Neutrophil (primary cell): ENCODE data around the gene DOK4.
A peak's percentile ranks its signal among the peaks of the same experiment; 100 is the strongest.

Experiments used
- H3K27ac ChIP-seq: fragments of 200-600 bp; sonication (generic); 2 replicates; pipeline ENCODE4 v1.5.1; 2016; ENCODE audit warnings: mild to moderate bottlenecking, moderate library complexity
- H3K27me3 ChIP-seq: fragments of 200-600 bp; sonication (generic); 2 replicates; pipeline ENCODE4 v1.6.0; 2016; ENCODE audit warnings: mild to moderate bottlenecking
- H3K36me3 ChIP-seq: fragments of 200-600 bp; sonication (generic); 2 replicates; pipeline ENCODE4 v1.5.1; 2017
- H3K4me1 ChIP-seq, 2 experiments: fragments of 200-600 bp in 1 of 2; sonication (generic) in 1 of 2; 1 replicate in 1 of 2; 2 replicates in 1 of 2; pipeline versions ENCODE4 v1.5.1 to v1.6.1; 2013 to 2016; ENCODE audit warnings: low read depth in 1 of 2, low read length in 1 of 2, mild to moderate bottlenecking in 1 of 2, moderate library complexity in 1 of 2; ENCODE audit not compliant: control insufficient read depth in 1 of 2, insufficient read depth in 1 of 2
- H3K4me3 ChIP-seq, 2 experiments: fragments of 200-600 bp in 1 of 2; sonication (generic) in 1 of 2; 1 replicate in 1 of 2; 2 replicates in 1 of 2; pipeline ENCODE4 v1.5.1; 2013 to 2016; ENCODE audit warnings: low read depth in 1 of 2, low read length in 1 of 2, mild to moderate bottlenecking in 1 of 2, moderate library complexity in 1 of 2
- H3K9me3 ChIP-seq: fragments of 200-600 bp; sonication (generic); 2 replicates; pipeline ENCODE4 v1.5.1; 2016
- TF ChIP-seq, protein P1 (sequence below): fragments of 200-600 bp; sonication (generic); IDR thresholded peaks from 2 replicates; pipeline ENCODE4 v1.5.1; 2016; ENCODE audit warnings: antibody characterized with exemption

The DOK4 gene

DNA sequence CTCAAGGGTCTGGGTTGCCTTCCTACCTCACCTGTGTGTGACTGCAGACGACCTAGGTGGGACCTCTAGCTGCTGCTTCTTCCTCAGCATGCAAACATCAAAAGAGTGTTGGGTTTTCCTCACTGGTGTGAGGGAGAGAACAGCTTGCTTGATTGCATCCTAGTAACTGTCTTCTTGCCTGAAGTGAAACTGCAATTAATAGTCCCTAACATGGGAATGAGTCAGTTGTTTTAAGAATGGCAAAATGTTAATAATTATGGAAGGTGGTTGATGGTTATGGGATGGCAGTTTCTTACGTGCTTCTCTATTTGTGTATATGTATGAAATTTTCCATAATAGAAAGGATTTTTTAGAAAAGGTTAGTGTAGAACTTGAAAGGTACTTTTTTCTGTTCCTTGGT lies 17.9 kb downstream of the DOK4 start:
- Histone ChIP-seq H3K9me3 (no peaks in the 10 kb centered on the region), H3K27ac (no peak overlapping the region), H3K27me3 (no peaks in the 10 kb centered on the region), H3K4me3 (no peak overlapping the region), H3K36me3 (peaks cover 79% of the 10 kb centered on the region), H3K4me1 (peaks cover 48 to 51% of the 10 kb centered on the region in 2 experiments)
- TF ChIP-seq, protein P1, sequence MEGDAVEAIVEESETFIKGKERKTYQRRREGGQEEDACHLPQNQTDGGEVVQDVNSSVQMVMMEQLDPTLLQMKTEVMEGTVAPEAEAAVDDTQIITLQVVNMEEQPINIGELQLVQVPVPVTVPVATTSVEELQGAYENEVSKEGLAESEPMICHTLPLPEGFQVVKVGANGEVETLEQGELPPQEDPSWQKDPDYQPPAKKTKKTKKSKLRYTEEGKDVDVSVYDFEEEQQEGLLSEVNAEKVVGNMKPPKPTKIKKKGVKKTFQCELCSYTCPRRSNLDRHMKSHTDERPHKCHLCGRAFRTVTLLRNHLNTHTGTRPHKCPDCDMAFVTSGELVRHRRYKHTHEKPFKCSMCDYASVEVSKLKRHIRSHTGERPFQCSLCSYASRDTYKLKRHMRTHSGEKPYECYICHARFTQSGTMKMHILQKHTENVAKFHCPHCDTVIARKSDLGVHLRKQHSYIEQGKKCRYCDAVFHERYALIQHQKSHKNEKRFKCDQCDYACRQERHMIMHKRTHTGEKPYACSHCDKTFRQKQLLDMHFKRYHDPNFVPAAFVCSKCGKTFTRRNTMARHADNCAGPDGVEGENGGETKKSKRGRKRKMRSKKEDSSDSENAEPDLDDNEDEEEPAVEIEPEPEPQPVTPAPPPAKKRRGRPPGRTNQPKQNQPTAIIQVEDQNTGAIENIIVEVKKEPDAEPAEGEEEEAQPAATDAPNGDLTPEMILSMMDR, result no peak

- H3K9me3 ChIP-seq, result no peaks in the 10 kb centered on the region
- H3K4me3 ChIP-seq, result no peak overlapping the region
- no peaks in the 10 kb centered on the region for H3K27me3 ChIP-seq
- TF ChIP-seq, protein P1, result no peak
- H3K36me3 ChIP-seq, result peaks cover 71% of the 10 kb centered on the region
- H3K4me1 ChIP-seq, result peaks cover 19 to 21% of the 10 kb centered on the region in 2 experiments
- no peak overlapping the region for H3K27ac ChIP-seq
These were observed 21.8 kb downstream of the DOK4 start for GRCh38 chr16:57464523-57464922.

DNA sequence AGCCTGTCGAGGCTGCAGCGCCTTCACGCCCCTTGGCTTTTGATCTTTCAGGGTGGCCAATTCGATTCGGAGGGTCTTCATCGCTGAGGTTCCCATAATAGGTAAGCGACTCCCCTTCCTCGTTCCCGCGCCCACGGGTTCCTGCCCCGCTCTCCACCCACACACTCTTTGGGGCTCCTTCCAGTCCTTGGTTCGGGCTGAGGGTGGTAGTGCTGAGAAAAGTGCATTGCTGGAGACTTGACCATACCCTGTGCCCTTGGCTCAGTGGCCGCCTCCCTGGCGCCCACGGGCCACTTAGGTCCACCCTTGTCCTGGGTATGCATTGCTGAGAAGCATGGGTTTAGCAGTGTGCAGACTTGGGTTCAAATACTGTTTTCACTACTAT lies 23.3 kb downstream of the DOK4 start:
- H3K4me1 ChIP-seq, result peaks cover 15 to 19% of the 10 kb centered on the region in 2 experiments
- peak overlapping the region; percentile 81 to 82 for H3K4me3 ChIP-seq
- no peaks in the 10 kb centered on the region for H3K9me3 ChIP-seq
- no peaks in the 10 kb centered on the region for H3K27me3 ChIP-seq
- peak overlapping the region; percentile 76 for H3K27ac ChIP-seq
- peaks cover 71% of the 10 kb centered on the region for H3K36me3 ChIP-seq
- TF ChIP-seq, protein P1, result no peak

- Histone ChIP-seq H3K36me3 (peaks cover 71% of the 10 kb centered on the region), H3K4me1 (peaks cover 15 to 19% of the 10 kb centered on the region in 2 experiments), H3K27ac (peak within 1 kb of the TSS; percentile 76), H3K4me3 (peak within 1 kb of the TSS; percentile 81 to 82), H3K9me3 (no peaks in the 10 kb centered on the region), H3K27me3 (no peaks in the 10 kb centered on the region)
- TF ChIP-seq, protein P1, result peak; percentile 99
These were observed 23.9 kb downstream of the DOK4 start, which contains the start of gene POLR2C for GRCh38 chr16:57462209-57462977. TSS of gene POLR2C (plus strand) at chr16:57462679. CDS start at chr16:57462725, 46 bp downstream.

GRCh38 chr16:57452021-57452420 lies 34.3 kb downstream of the DOK4 start:
- Histone ChIP-seq H3K27ac (no peak overlapping the region), H3K27me3 (no peaks in the 10 kb centered on the region), H3K4me1 (peaks cover 8 to 13% of the 10 kb centered on the region in 2 experiments), H3K36me3 (peaks cover 49% of the 10 kb centered on the region), H3K9me3 (no peaks in the 10 kb centered on the region), H3K4me3 (no peak overlapping the region)
- TF ChIP-seq, protein P1, result no peak
